ENCODE measurements around the gene INTS6. TPM values are rescaled to one million over a fixed set of nuclear protein-coding genes. Genes with fewer than 3 reads are reported as not detected.

The INTS6 gene
- total RNA-seq, 1 experiment from 2014 or later: 27.2 TPM

- no peaks in the 10 kb centered on the region for H3K36me3 Mint-ChIP-seq
- CTCF ChIA-PET: no interaction called here
Observed at GRCh38 chr13:51495316-51495715, 42.5 kb upstream of the INTS6 start.

GRCh38 chr13:51494156-51494555, 41.3 kb upstream of the INTS6 start:
- Mint-ChIP-seq H3K27ac (no peak overlapping the region), H3K9me3 (0 out of 2 replicates have a peak, but pooled peaks cover 4% of the 10 kb centered on the region), H3K4me1 (no peaks in the 10 kb centered on the region), H3K4me3 (no peak overlapping the region), H3K27me3 (ENCODE audit: low read depth) (peaks cover 3% of the 10 kb centered on the region; the same call in 1 of the 2 replicates), H3K36me3 (no peaks in the 10 kb centered on the region)
- POLR2A ChIA-PET: no interaction called here
- no peak for ATAC-seq
- no peak for TF ChIP-seq ZSCAN18 (CRISPR knock-in tag; IDR thresholded peaks at IDR 0.05)
- CTCF ChIA-PET: no interaction called here
- no peak for DNase-seq (ENCODE audit: low spot score)

More at GRCh38 chr13:51495316-51495715, 42.5 kb upstream of the INTS6 start:
- H3K9me3 Mint-ChIP-seq: 0 out of 2 replicates have a peak, but pooled peaks cover 4% of the 10 kb centered on the region
- no peak for TF ChIP-seq ZNF396 (CRISPR knock-in tag; IDR thresholded peaks at IDR 0.05; ENCODE audit: borderline replicate concordance)
- no peak for TF ChIP-seq SMAD4 (CRISPR knock-in tag; IDR thresholded peaks at IDR 0.05)
- TF ChIP-seq IRF1 (CRISPR knock-in tag; IDR thresholded peaks at IDR 0.05): no peak
- TF ChIP-seq ARID4B (CRISPR knock-in tag; IDR thresholded peaks at IDR 0.05; ENCODE audit: borderline replicate concordance): no peak
- no peak for TF ChIP-seq ZNF263 (CRISPR knock-in tag; IDR thresholded peaks at IDR 0.05; ENCODE audit: low read depth)
- TF ChIP-seq NFE2L1 (CRISPR knock-in tag; IDR thresholded peaks at IDR 0.05): no peak
- TF ChIP-seq OVOL2 (CRISPR knock-in tag; IDR thresholded peaks at IDR 0.05; ENCODE audit: borderline replicate concordance): no peak
- H3K27ac Mint-ChIP-seq: no peak overlapping the region
- POLR2A ChIA-PET: no interaction called here
- no peak for DNase-seq (ENCODE audit: low spot score)
- no peak overlapping the region for H3K4me3 Mint-ChIP-seq
- H3K27me3 Mint-ChIP-seq (ENCODE audit: low read depth): peaks cover 3% of the 10 kb centered on the region; the same call in 1 of the 2 replicates
- no peaks in the 10 kb centered on the region for H3K4me1 Mint-ChIP-seq
- no peak for ATAC-seq

- Mint-ChIP-seq H3K4me3 (no peak overlapping the region), H3K4me1 (no peaks in the 10 kb centered on the region), H3K27me3 (ENCODE audit: low read depth) (no peaks in the 10 kb centered on the region), H3K36me3 (no peaks in the 10 kb centered on the region), H3K27ac (no peak overlapping the region), H3K9me3 (peaks cover 14% of the 10 kb centered on the region)
- DNase-seq (ENCODE audit: low spot score) (no peak), ATAC-seq (no peak)
- ChIA-PET CTCF (interaction anchor here (1.4 kb wide), 1 partner anchor 310 kb away, joined by 3 read pairs; no protein-coding TSS in a partner anchor), POLR2A (no interaction called here)
- TF ChIP-seq ERG (CRISPR knock-in tag; IDR thresholded peaks at IDR 0.05) (no peak), SOX15 (CRISPR knock-in tag; IDR thresholded peaks at IDR 0.05) (no peak), ZNF138 (CRISPR knock-in tag; conservative IDR thresholded peaks at IDR 0.05) (no peak), E2F1 (CRISPR knock-in tag; IDR thresholded peaks at IDR 0.05) (no peak), SMAD4 (CRISPR knock-in tag; IDR thresholded peaks at IDR 0.05) (no peak), CREB1 (CRISPR knock-in tag; IDR thresholded peaks at IDR 0.05) (no peak), PRRX2 (CRISPR knock-in tag; IDR thresholded peaks at IDR 0.05) (no peak), CDX4 (CRISPR knock-in tag; IDR thresholded peaks at IDR 0.05; ENCODE audit: borderline replicate concordance) (no peak), KAT7 (CRISPR knock-in tag; IDR thresholded peaks at IDR 0.05; ENCODE audit: borderline replicate concordance) (no peak), E2F5 (CRISPR knock-in tag; IDR thresholded peaks at IDR 0.05) (no peak), FOXP1 (CRISPR knock-in tag; IDR thresholded peaks at IDR 0.05; ENCODE audit: borderline replicate concordance) (no peak), SP1 (CRISPR knock-in tag; conservative IDR thresholded peaks at IDR 0.05) (no peak), TEAD1 (CRISPR knock-in tag; IDR thresholded peaks at IDR 0.05) (no peak)
Observed at GRCh38 chr13:51488212-51488611, 35.4 kb upstream of the INTS6 start.
